H1 (cell line): ENCODE measurements around the gene TMEM40. TPM values are rescaled to one million over a fixed set of nuclear protein-coding genes. Genes with fewer than 3 reads are reported as not detected.

Source experiments
- CTCF ChIA-PET: fragments of 300-600 bp; sonication (Branson Sonifier 250); formaldehyde crosslinking; loops from one replicate; lab custom pipeline; 2021; ENCODE audit not compliant: partially characterized antibody; lab: Charles Lee
- POLR2A ChIA-PET: fragments of 300-600 bp; sonication (Branson Sonifier 250); formaldehyde crosslinking; loops from one replicate; lab custom pipeline; 2021; ENCODE audit warnings: inconsistent platforms; ENCODE audit not compliant: partially characterized antibody; lab: Charles Lee
- DNase-seq, 2 experiments: peaks; one replicate each; pipeline versions ENCODE4 v3.0.0 to v3.0.0-alpha.2; 2010 to 2022; ENCODE audit warnings: low spot score in 2 of 2, low read depth in 1 of 2, mixed read lengths in 1 of 2
- FAIRE-seq: peaks from 2 replicates; lab custom pipeline; 2011; peaks lifted over from hg19 to GRCh38; lab: Jason Lieb, UNC
- H2AFZ ChIP-seq: 2 replicates; pipeline ENCODE4 v1.8.1; 2012; ENCODE audit warnings: low read length, inconsistent platforms
- H2AK5ac ChIP-seq: 2 replicates; pipeline ENCODE4 v1.6.1; 2013; ENCODE audit warnings: low read depth, low read length
- H2BK120ac ChIP-seq: replicated peaks from 2 replicates; pipeline ENCODE3; 2013; ENCODE audit warnings: low read depth, low read length, inconsistent platforms
- H2BK12ac ChIP-seq: 2 replicates; pipeline ENCODE4 v1.6.1; 2013; ENCODE audit warnings: low read depth, low read length
- H2BK15ac ChIP-seq: 2 replicates; pipeline ENCODE4 v1.6.1; 2013; ENCODE audit warnings: low read length
- H2BK20ac ChIP-seq: 2 replicates; pipeline ENCODE4 v1.6.1; 2013; ENCODE audit warnings: low read length
- H2BK5ac ChIP-seq: 2 replicates; pipeline ENCODE4 v1.6.1; 2013; ENCODE audit warnings: low read depth, low read length
- H3K14ac ChIP-seq: 2 replicates; pipeline ENCODE4 v1.6.1; 2013; ENCODE audit warnings: inconsistent platforms; ENCODE audit not compliant: insufficient read length
- H3K18ac ChIP-seq: 2 replicates; pipeline ENCODE4 v1.6.1; 2013; ENCODE audit warnings: low read length; ENCODE audit errors: extremely low read depth
- H3K23ac ChIP-seq: 2 replicates; pipeline ENCODE4 v1.6.1; 2013; ENCODE audit warnings: inconsistent platforms; ENCODE audit not compliant: insufficient read length
- H3K23me2 ChIP-seq: 2 replicates; pipeline ENCODE4 v1.6.1; 2013; ENCODE audit warnings: low read depth, low read length
- H3K27ac ChIP-seq: 2 replicates; pipeline ENCODE4 v1.6.1; 2011; ENCODE audit warnings: low read depth, low read length, inconsistent platforms
- H3K27me3 ChIP-seq, 4 experiments: replicated peaks in 1 of 4; 1 replicate in 1 of 4; 2 replicates in 3 of 4; pipeline versions ENCODE4 v1.6.1 to v1.8.1; 2011 to 2013; ENCODE audit warnings: low read length in 3 of 4, mild to moderate bottlenecking in 3 of 4, inconsistent platforms in 2 of 4, mixed read lengths in 2 of 4, moderate library complexity in 1 of 4; ENCODE audit not compliant: control insufficient read depth in 3 of 4, insufficient read depth in 3 of 4; ENCODE audit errors: extremely low read depth in 1 of 4
- H3K36me3 ChIP-seq, 4 experiments: 2 replicates each; pipeline versions ENCODE4 v1.6.1 to v1.8.1; 2011 to 2013; ENCODE audit warnings: mild to moderate bottlenecking in 4 of 4, low read length in 3 of 4, moderate library complexity in 2 of 4, control low read depth in 1 of 4, inconsistent platforms in 1 of 4; ENCODE audit not compliant: insufficient read depth in 4 of 4, control insufficient read depth in 2 of 4
- H3K4ac ChIP-seq: replicated peaks from 2 replicates; pipeline ENCODE3; 2013; ENCODE audit warnings: low read length, low read depth, mixed read lengths, inconsistent platforms; ENCODE audit not compliant: insufficient read length
- H3K4me1 ChIP-seq, 4 experiments: replicated peaks in 1 of 4; 1 replicate in 1 of 4; 2 replicates in 3 of 4; pipeline versions ENCODE4 v1.6.1 to v1.8.1; 2011 to 2013; ENCODE audit warnings: low read length in 3 of 4, inconsistent platforms in 2 of 4, mixed read lengths in 1 of 4; ENCODE audit not compliant: insufficient read depth in 4 of 4, control insufficient read depth in 3 of 4
- H3K4me2 ChIP-seq, 2 experiments: 2 replicates each; pipeline versions ENCODE4 v1.6.1 to v1.8.1; 2011 to 2013; ENCODE audit warnings: low read depth in 2 of 2, low read length in 2 of 2, control low read depth in 1 of 2, inconsistent platforms in 1 of 2, mild to moderate bottlenecking in 1 of 2; ENCODE audit not compliant: insufficient read depth in 1 of 2
- H3K4me3 ChIP-seq, 4 experiments: fragments of 200-600, 300-600 bp in 1 of 4; sonication (generic), shearing (Covaris generic), sonication (Bioruptor Twin) in 1 of 4; 2 replicates each; pipeline versions ENCODE4 v1.5.1 to v1.8.1; 2011 to 2016; ENCODE audit warnings: low read length in 4 of 4, low read depth in 3 of 4, control low read depth in 2 of 4, inconsistent platforms in 2 of 4, mild to moderate bottlenecking in 2 of 4, mixed read lengths in 1 of 4, moderate library complexity in 1 of 4; ENCODE audit not compliant: insufficient read depth in 2 of 4; ENCODE audit errors: extremely low read depth in 1 of 4
- H3K56ac ChIP-seq: replicated peaks from 2 replicates; pipeline ENCODE3; 2013; ENCODE audit warnings: low read depth, mild to moderate bottlenecking, mixed read lengths, low read length, inconsistent platforms; ENCODE audit not compliant: insufficient read length
- H3K79me1 ChIP-seq: 2 replicates; pipeline ENCODE4 v1.6.1; 2013; ENCODE audit warnings: low read depth, low read length, control low read depth
- H3K79me2 ChIP-seq, 2 experiments: 2 replicates each; pipeline versions ENCODE4 v1.6.1 to v1.8.1; 2012 to 2013; ENCODE audit warnings: low read length in 2 of 2, mild to moderate bottlenecking in 2 of 2, inconsistent platforms in 1 of 2; ENCODE audit not compliant: insufficient read depth in 2 of 2, control insufficient read depth in 1 of 2
- H3K9ac ChIP-seq, 4 experiments: replicated peaks in 1 of 4; 1 replicate in 1 of 4; 2 replicates in 3 of 4; pipeline versions ENCODE4 v1.6.1 to v1.8.1; 2011 to 2013; ENCODE audit warnings: low read depth in 3 of 4, low read length in 3 of 4, control low read depth in 2 of 4, mild to moderate bottlenecking in 2 of 4, moderate library complexity in 2 of 4, inconsistent platforms in 1 of 4; ENCODE audit errors: extremely low read depth in 1 of 4
- H3K9me3 ChIP-seq, 2 experiments: 2 replicates each; pipeline versions ENCODE4 v1.6.1 to v1.8.1; 2012 to 2013; ENCODE audit warnings: mild to moderate bottlenecking in 2 of 2, moderate library complexity in 2 of 2, control low read depth in 1 of 2, inconsistent platforms in 1 of 2, low read depth in 1 of 2, low read length in 1 of 2, mixed read lengths in 1 of 2; ENCODE audit not compliant: insufficient read depth in 2 of 2
- H4K20me1 ChIP-seq, 2 experiments: replicated peaks in 1 of 2; 2 replicates each; pipeline versions ENCODE3 to v1.8.1; 2011 to 2013; ENCODE audit warnings: inconsistent platforms in 2 of 2, low read length in 2 of 2, mild to moderate bottlenecking in 1 of 2; ENCODE audit not compliant: insufficient read depth in 2 of 2, control insufficient read depth in 1 of 2
- H4K5ac ChIP-seq: 2 replicates; pipeline ENCODE4 v1.6.1; 2013; ENCODE audit warnings: low read length, low read depth, mixed read lengths, inconsistent platforms; ENCODE audit not compliant: insufficient read length
- H4K8ac ChIP-seq: 2 replicates; pipeline ENCODE4 v1.8.0; 2013; ENCODE audit warnings: mild to moderate bottlenecking, moderate library complexity, low read length, inconsistent platforms; ENCODE audit not compliant: insufficient read depth; ENCODE audit errors: extremely low read depth
- H4K91ac ChIP-seq: replicated peaks from 2 replicates; pipeline ENCODE3; 2013; ENCODE audit warnings: low read length, mixed read lengths, inconsistent platforms; ENCODE audit not compliant: insufficient read length
- EP300 ChIP-seq, 2 experiments: IDR thresholded peaks; 1 replicate in 1 of 2; 2 replicates in 1 of 2; pipeline ENCODE4 v1.6.1; 2011 to 2012; ENCODE audit warnings: low read depth in 2 of 2, low read length in 2 of 2, mild to moderate bottlenecking in 2 of 2, borderline replicate concordance in 1 of 2, inconsistent platforms in 1 of 2, moderate library complexity in 1 of 2
- KDM1A ChIP-seq: fragments of 200-600, 300-600 bp; sonication (generic); IDR thresholded peaks from 2 replicates; pipeline ENCODE4 v1.7.1; 2016; ENCODE audit warnings: mild to moderate bottlenecking, low read length, borderline replicate concordance
- WGBS, 2 experiments: shearing (Covaris generic) in 1 of 2; methylation state at CpG; one replicate each; pipeline versions ENCODE4 v1.1.6 to v1.1.7; 2013 to 2015; ENCODE audit warnings: low lambda C conversion rate in 2 of 2, mixed read lengths in 2 of 2, inconsistent platforms in 1 of 2, low coverage in 1 of 2, missing lambda C conversion rate in 1 of 2; ENCODE audit not compliant: insufficient replicate concordance in 2 of 2, insufficient coverage in 1 of 2, insufficient read length in 1 of 2; ENCODE audit errors: extremely low coverage in 1 of 2, missing lambda C conversion rate in 1 of 2; 5-methylcytosine and 5-hydroxymethylcytosine counted together
- polyA plus RNA-seq, 7 experiments: library from polyadenylated mRNA; depleted of rRNA in 3 of 7; stranded (reverse) in 5 of 7; unstranded in 2 of 7; fragments of >200 nt in 5 of 7; fragments of 200-250 nt in 2 of 7; gene quantifications; 1 replicate in 5 of 7; 2 replicates in 1 of 7; 4 replicates in 1 of 7; pipeline versions ENCODE4 v1.2.1 to v1.2.3, GENCODE V29; 2011 to 2013; ENCODE audit warnings: missing spikeins in 2 of 7, mixed read lengths in 2 of 7
- total RNA-seq: library from RNA; stranded (reverse); fragmentation: NEBNext Ultra II Directional; extraction: Animal tissue kit (Norgen Biotek cat#: 25700); gene quantifications from 2 replicates; pipeline ENCODE4 v1.2.1, GENCODE V29; 2021

TMEM40 gene
- total and polyA plus RNA-seq, 2 of the 8 experiments (the other 6 are each of a cell fraction or from before 2014, with no cell fraction given) = 0.18 TPM; not detected in 1

- FAIRE-seq (no peak), DNase-seq (no peak)
- Histone ChIP-seq H3K18ac (no peak overlapping the region), H3K4ac (no peak overlapping the region), H2BK12ac (no peak overlapping the region), H3K27ac (no peak overlapping the region), H2AK5ac (no peak overlapping the region), H3K27me3 (no peaks in the 10 kb centered on the region), H3K56ac (no peak overlapping the region), H3K4me2 (no peak overlapping the region), H3K9me3 (no peaks in the 10 kb centered on the region), H2AFZ (no peak overlapping the region), H3K9ac (no peak overlapping the region), H3K36me3 (no peaks in the 10 kb centered on the region), H2BK15ac (no peak overlapping the region), H2BK5ac (no peak overlapping the region), H4K5ac (no peak overlapping the region), H3K4me1 (no peaks in the 10 kb centered on the region), H3K79me2 (no peaks in the 10 kb centered on the region), H2BK120ac (no peak overlapping the region), H3K14ac (no peak overlapping the region), H4K91ac (no peak overlapping the region), H3K23me2 (no peaks in the 10 kb centered on the region), H3K4me3 (no peak overlapping the region), H2BK20ac (no peak overlapping the region), H4K8ac (no peak overlapping the region), H3K79me1 (no peaks in the 10 kb centered on the region), H4K20me1 (no peaks in the 10 kb centered on the region), H3K23ac (no peak overlapping the region)
- ChIA-PET POLR2A (interaction anchor here (1.3 kb wide), 1 partner anchor 96 kb away, joined by 3 read pairs; no protein-coding TSS in a partner anchor), CTCF (interaction anchor here (0.7 to 2.0 kb wide), 8 partner anchors 8 to 92 kb away, joined by 3 to 11 read pairs (median 3); no protein-coding TSS in a partner anchor)
- TF ChIP-seq EP300 (IDR thresholded peaks at IDR 0.05; ENCODE audit: borderline replicate concordance in 1 of 2, low read depth in 2 of 2, low read length in 2 of 2) (no peak), KDM1A (0 out of 2 replicates have a peak, but pooled peaks have one; percentile 46)
- WGBS, 2 experiments = 93% methylated on average over 2 of the region's 2 CpGs; no CpG with 5 or more reads in 1 of the 2 experiments
Measured at GRCh38 chr3:12737319-12737718, 21.7 kb downstream of the TMEM40 start.
